ENCODE measurements around the gene PHF21B. TPM values are rescaled to one million over a fixed set of nuclear protein-coding genes. Genes with fewer than 3 reads are reported as not detected.

Gene PHF21B
- total RNA-seq, 1 donor from 2014 or later = 4.6 TPM

- Mint-ChIP-seq H3K36me3 (ENCODE audit: low read depth, unreplicated experiment) (peaks cover 5% of the 10 kb centered on the region), H3K4me1 (ENCODE audit: unreplicated experiment) (no peaks in the 10 kb centered on the region), H3K9me3 (ENCODE audit: unreplicated experiment) (no peaks in the 10 kb centered on the region), H3K27me3 (ENCODE audit: unreplicated experiment) (peaks cover 2% of the 10 kb centered on the region), H3K27ac (ENCODE audit: unreplicated experiment) (no peak overlapping the region), H3K4me3 (ENCODE audit: unreplicated experiment) (no peak overlapping the region)
- TF ChIP-seq CTCF (IDR thresholded peaks at IDR 0.05; ENCODE audit: unreplicated experiment) = no peak
- no peak for DNase-seq (ENCODE audit: low spot score)
These were observed 90.8 kb downstream of the PHF21B start for GRCh38 chr22:44918925-44919392.

GRCh38 chr22:44918166-44918924 lies 91.5 kb downstream of the PHF21B start:
- no peak for TF ChIP-seq CTCF (IDR thresholded peaks at IDR 0.05; ENCODE audit: unreplicated experiment)
- Mint-ChIP-seq H3K4me1 (ENCODE audit: unreplicated experiment) (no peaks in the 10 kb centered on the region), H3K27ac (ENCODE audit: unreplicated experiment) (no peak overlapping the region), H3K4me3 (ENCODE audit: unreplicated experiment) (no peak overlapping the region), H3K9me3 (ENCODE audit: unreplicated experiment) (no peaks in the 10 kb centered on the region), H3K27me3 (ENCODE audit: unreplicated experiment) (peaks cover 2% of the 10 kb centered on the region), H3K36me3 (ENCODE audit: low read depth, unreplicated experiment) (peaks cover 5% of the 10 kb centered on the region)
- DNase-seq (ENCODE audit: low spot score) = no peak

GRCh38 chr22:44917372-44918165 lies 92.2 kb downstream of the PHF21B start:
- no peak for DNase-seq (ENCODE audit: low spot score)
- no peak overlapping the region for H3K27ac Mint-ChIP-seq (ENCODE audit: unreplicated experiment)
- H3K27me3 Mint-ChIP-seq (ENCODE audit: unreplicated experiment) = peaks cover 2% of the 10 kb centered on the region
- no peak overlapping the region for H3K4me3 Mint-ChIP-seq (ENCODE audit: unreplicated experiment)
- TF ChIP-seq CTCF (IDR thresholded peaks at IDR 0.05; ENCODE audit: unreplicated experiment) = no peak
- H3K9me3 Mint-ChIP-seq (ENCODE audit: unreplicated experiment) = no peaks in the 10 kb centered on the region
- H3K36me3 Mint-ChIP-seq (ENCODE audit: low read depth, unreplicated experiment) = peaks cover 11% of the 10 kb centered on the region
- no peaks in the 10 kb centered on the region for H3K4me1 Mint-ChIP-seq (ENCODE audit: unreplicated experiment)

GRCh38 chr22:44916281-44917231 lies 93.2 kb downstream of the PHF21B start:
- Mint-ChIP-seq H3K27ac (ENCODE audit: unreplicated experiment) (no peak overlapping the region), H3K4me3 (ENCODE audit: unreplicated experiment) (no peak overlapping the region), H3K9me3 (ENCODE audit: unreplicated experiment) (no peaks in the 10 kb centered on the region), H3K4me1 (ENCODE audit: unreplicated experiment) (no peaks in the 10 kb centered on the region), H3K27me3 (ENCODE audit: unreplicated experiment) (peaks cover 2% of the 10 kb centered on the region), H3K36me3 (ENCODE audit: low read depth, unreplicated experiment) (peaks cover 21% of the 10 kb centered on the region)
- no peak for DNase-seq (ENCODE audit: low spot score)
- no peak for TF ChIP-seq CTCF (IDR thresholded peaks at IDR 0.05; ENCODE audit: unreplicated experiment)

All from endothelial cell (in vitro differentiated cells).